ENCODE measurements around the gene SPOP. TPM values are rescaled to one million over a fixed set of nuclear protein-coding genes. Genes with fewer than 3 reads are reported as not detected.
"Not testable (repeated sequence)": the region's sequence is repeated elsewhere in the genome, so short reads cannot be mapped to it uniquely, and the experiment has no call there.

Gene SPOP
- total RNA-seq, 8 experiments from 2014 or later = 39.4 to 61.7 (median 45.4) TPM

GRCh38 chr17:49670641-49671040 lies 7.3 kb downstream of the SPOP start:
- 36 to 100% (median 80%) methylated on average over 1 to 4 of the region's 4 CpGs for WGBS, 10 experiments
- no peak for ATAC-seq (replicated peaks in 6 of 8)
- Histone ChIP-seq H3K4me3 (no peak overlapping the region), H3K27ac (no peak overlapping the region), H3K4me1 (replicated peaks in 1 of 2) (peaks cover under 1 to 5% of the 10 kb centered on the region in 2 donors)
- in situ Hi-C loops (cut with MboI; ENCODE audit: low pct_unique_long_range_greater_than_20kb in 2 of 9, low sequenced_read_pairs in 9 of 9, unreplicated experiment in 9 of 9) = no loop called here

GRCh38 chr17:49670002-49670401 lies 7.9 kb downstream of the SPOP start:
- in situ Hi-C loops (cut with MboI; ENCODE audit: low pct_unique_long_range_greater_than_20kb in 2 of 9, low sequenced_read_pairs in 9 of 9, unreplicated experiment in 9 of 9) = no loop called here
- Histone ChIP-seq H3K27ac (no peak overlapping the region), H3K4me3 (no peak overlapping the region), H3K4me1 (replicated peaks in 1 of 2) (peaks cover 0 to 2% of the 10 kb centered on the region in 2 donors)
- no peak for ATAC-seq (replicated peaks in 6 of 8)
- WGBS, 10 experiments = 0 to 100% (median 100%) methylated on average over 1 of the region's 1 CpG; no CpG with 5 or more reads in 1 of the 10 experiments

GRCh38 chr17:49667854-49668253 lies 10.0 kb downstream of the SPOP start:
- WGBS, 10 experiments = 80 to 100% (median 93%) methylated on average over 1 to 2 of the region's 2 CpGs; no CpG with 5 or more reads in 3 of the 10 experiments
- in situ Hi-C loops (cut with MboI; ENCODE audit: low pct_unique_long_range_greater_than_20kb in 2 of 9, low sequenced_read_pairs in 9 of 9, unreplicated experiment in 9 of 9) = no loop called here
- Histone ChIP-seq H3K4me1 (replicated peaks in 1 of 2) (no peaks in the 10 kb centered on the region), H3K27ac (no peak overlapping the region), H3K4me3 (no peak overlapping the region)
- ATAC-seq (replicated peaks in 6 of 8) = no peak

- no peaks in the 10 kb centered on the region for H3K4me1 ChIP-seq (replicated peaks in 1 of 2)
- no peak overlapping the region for H3K4me3 ChIP-seq
- in situ Hi-C loops (cut with MboI; ENCODE audit: low pct_unique_long_range_greater_than_20kb in 2 of 9, low sequenced_read_pairs in 9 of 9, unreplicated experiment in 9 of 9) = no loop called here
- WGBS, 10 experiments = 79 to 100% (median 100%) methylated on average over 1 to 3 of the region's 3 CpGs
- no peak for ATAC-seq (replicated peaks in 6 of 8)
- no peak overlapping the region for H3K27ac ChIP-seq
Observed at GRCh38 chr17:49664706-49665211, 13.1 kb downstream of the SPOP start.

GRCh38 chr17:49659661-49660382 lies 18.1 kb downstream of the SPOP start:
- Histone ChIP-seq H3K27ac (no peak overlapping the region), H3K4me1 (replicated peaks in 1 of 2) (no peaks in the 10 kb centered on the region), H3K4me3 (no peak overlapping the region)
- no peak for ATAC-seq (replicated peaks in 6 of 8)
- in situ Hi-C loops (cut with MboI; ENCODE audit: low pct_unique_long_range_greater_than_20kb in 2 of 9, low sequenced_read_pairs in 9 of 9, unreplicated experiment in 9 of 9) = no loop called here
- WGBS, 10 experiments = 40 to 100% (median 78%) methylated on average over 1 to 3 of the region's 3 CpGs

GRCh38 chr17:49656247-49656646 lies 21.6 kb downstream of the SPOP start:
- ATAC-seq (replicated peaks in 6 of 8) = no peak
- Histone ChIP-seq H3K27ac (no peak overlapping the region), H3K4me3 (no peak overlapping the region), H3K4me1 (replicated peaks in 1 of 2) (no peaks in the 10 kb centered on the region)
- in situ Hi-C loops (cut with MboI; ENCODE audit: low pct_unique_long_range_greater_than_20kb in 2 of 9, low sequenced_read_pairs in 9 of 9, unreplicated experiment in 9 of 9) = no loop called here
- 83 to 100% (median 100%) methylated on average over 1 of the region's 1 CpG; no CpG with 5 or more reads in 2 of the 10 experiments for WGBS, 10 experiments

GRCh38 chr17:49647256-49647585 lies 30.7 kb downstream of the SPOP start:
- Histone ChIP-seq H3K4me1 (replicated peaks in 1 of 2) (no peaks in the 10 kb centered on the region), H3K27ac (no peak overlapping the region), H3K4me3 (no peak overlapping the region)
- WGBS, 10 experiments = 55 to 100% (median 94%) methylated on average over 1 to 8 of the region's 8 CpGs; no CpG with 5 or more reads in 2 of the 10 experiments
- no peak for ATAC-seq (replicated peaks in 6 of 8)
- in situ Hi-C loops (cut with MboI; ENCODE audit: low pct_unique_long_range_greater_than_20kb in 2 of 9, low sequenced_read_pairs in 9 of 9, unreplicated experiment in 9 of 9) = no loop called here

GRCh38 chr17:49646391-49647255 lies 31.3 kb downstream of the SPOP start:
- WGBS, 10 experiments = 29 to 95% (median 80%) methylated on average over 1 to 8 of the region's 10 CpGs
- Histone ChIP-seq H3K27ac (no peak overlapping the region), H3K4me3 (no peak overlapping the region), H3K4me1 (replicated peaks in 1 of 2) (no peaks in the 10 kb centered on the region)
- ATAC-seq (replicated peaks in 6 of 8) = peak in 2 of 8 experiments; percentile 79 to 86
- in situ Hi-C loops (cut with MboI; ENCODE audit: low pct_unique_long_range_greater_than_20kb in 2 of 9, low sequenced_read_pairs in 9 of 9, unreplicated experiment in 9 of 9) = no loop called here

GRCh38 chr17:49646056-49646390 lies 31.9 kb downstream of the SPOP start:
- not testable (repeated sequence) for ATAC-seq (replicated peaks in 6 of 8)

GRCh38 chr17:49645654-49646053 lies 32.2 kb downstream of the SPOP start:
- Histone ChIP-seq H3K4me1 (replicated peaks in 1 of 2) (no peaks in the 10 kb centered on the region), H3K27ac (no peak overlapping the region), H3K4me3 (no peak overlapping the region)
- 44 to 100% (median 63%) methylated on average over 1 of the region's 1 CpG; no CpG with 5 or more reads in 1 of the 10 experiments for WGBS, 10 experiments
- ATAC-seq (replicated peaks in 6 of 8) = no peak
- in situ Hi-C loops (cut with MboI; ENCODE audit: low pct_unique_long_range_greater_than_20kb in 2 of 9, low sequenced_read_pairs in 9 of 9, unreplicated experiment in 9 of 9) = no loop called here

More at GRCh38 chr17:49646056-49646390, 31.9 kb downstream of the SPOP start:
- H3K27ac ChIP-seq; H3K4me1 ChIP-seq (replicated peaks in 1 of 2); in situ Hi-C loops (cut with MboI; ENCODE audit: low pct_unique_long_range_greater_than_20kb in 2 of 9, low sequenced_read_pairs in 9 of 9, unreplicated experiment in 9 of 9); H3K4me3 ChIP-seq: not testable (repeated sequence)
- 80 to 100% (median 94%) methylated on average over 1 of the region's 1 CpG; no CpG with 5 or more reads in 4 of the 10 experiments for WGBS, 10 experiments

- 67 to 100% (median 90%) methylated on average over 1 to 2 of the region's 3 CpGs; no CpG with 5 or more reads in 3 of the 10 experiments for WGBS, 10 experiments
- Histone ChIP-seq H3K4me1 (replicated peaks in 1 of 2) (no peaks in the 10 kb centered on the region), H3K27ac (no peak overlapping the region), H3K4me3 (no peak overlapping the region)
- in situ Hi-C loops (cut with MboI; ENCODE audit: low pct_unique_long_range_greater_than_20kb in 2 of 9, low sequenced_read_pairs in 9 of 9, unreplicated experiment in 9 of 9) = no loop called here
- ATAC-seq (replicated peaks in 6 of 8) = no peak
Observed at GRCh38 chr17:49640556-49640955, 37.3 kb downstream of the SPOP start.

GRCh38 chr17:49638818-49639217 lies 39.1 kb downstream of the SPOP start:
- in situ Hi-C loops (cut with MboI; ENCODE audit: low pct_unique_long_range_greater_than_20kb in 2 of 9, low sequenced_read_pairs in 9 of 9, unreplicated experiment in 9 of 9) = no loop called here
- Histone ChIP-seq H3K27ac (no peak overlapping the region), H3K4me3 (no peak overlapping the region), H3K4me1 (replicated peaks in 1 of 2) (no peaks in the 10 kb centered on the region)
- no peak for ATAC-seq (replicated peaks in 6 of 8)
- 71 to 100% (median 98%) methylated on average over 1 to 5 of the region's 5 CpGs; no CpG with 5 or more reads in 3 of the 10 experiments for WGBS, 10 experiments

- no peak for ATAC-seq (replicated peaks in 6 of 8)
- H3K4me1 ChIP-seq (replicated peaks in 1 of 2) = peaks cover 0 to 5% of the 10 kb centered on the region in 2 donors
- H3K27ac ChIP-seq = no peak overlapping the region
- WGBS, 10 experiments = 100% methylated on average over 1 of the region's 1 CpG; no CpG with 5 or more reads in 4 of the 10 experiments
- no peak overlapping the region for H3K4me3 ChIP-seq
- in situ Hi-C loops (cut with MboI; ENCODE audit: low pct_unique_long_range_greater_than_20kb in 2 of 9, low sequenced_read_pairs in 9 of 9, unreplicated experiment in 9 of 9) = no loop called here
Observed at GRCh38 chr17:49637739-49638138, 40.2 kb downstream of the SPOP start.
